H1 (cell line): ENCODE measurements around the gene BEST2. TPM values are rescaled to one million over a fixed set of nuclear protein-coding genes. Genes with fewer than 3 reads are reported as not detected.

Experiments used
- CTCF ChIA-PET: fragments of 300-600 bp; sonication (Branson Sonifier 250); formaldehyde crosslinking; loops from one replicate; lab custom pipeline; 2021; ENCODE audit not compliant: partially characterized antibody; lab: Charles Lee
- POLR2A ChIA-PET: fragments of 300-600 bp; sonication (Branson Sonifier 250); formaldehyde crosslinking; loops from one replicate; lab custom pipeline; 2021; ENCODE audit warnings: inconsistent platforms; ENCODE audit not compliant: partially characterized antibody; lab: Charles Lee
- DNase-seq, 2 experiments: peaks; one replicate each; pipeline versions ENCODE4 v3.0.0 to v3.0.0-alpha.2; 2010 to 2022; ENCODE audit warnings: low spot score in 2 of 2, low read depth in 1 of 2, mixed read lengths in 1 of 2
- FAIRE-seq: peaks from 2 replicates; lab custom pipeline; 2011; peaks lifted over from hg19 to GRCh38; lab: Jason Lieb, UNC
- H2AFZ ChIP-seq: 2 replicates; pipeline ENCODE4 v1.8.1; 2012; ENCODE audit warnings: low read length, inconsistent platforms
- H2AK5ac ChIP-seq: 2 replicates; pipeline ENCODE4 v1.6.1; 2013; ENCODE audit warnings: low read depth, low read length
- H2BK120ac ChIP-seq: replicated peaks from 2 replicates; pipeline ENCODE3; 2013; ENCODE audit warnings: low read depth, low read length, inconsistent platforms
- H2BK12ac ChIP-seq: 2 replicates; pipeline ENCODE4 v1.6.1; 2013; ENCODE audit warnings: low read depth, low read length
- H2BK15ac ChIP-seq: 2 replicates; pipeline ENCODE4 v1.6.1; 2013; ENCODE audit warnings: low read length
- H2BK20ac ChIP-seq: 2 replicates; pipeline ENCODE4 v1.6.1; 2013; ENCODE audit warnings: low read length
- H2BK5ac ChIP-seq: 2 replicates; pipeline ENCODE4 v1.6.1; 2013; ENCODE audit warnings: low read depth, low read length
- H3K14ac ChIP-seq: 2 replicates; pipeline ENCODE4 v1.6.1; 2013; ENCODE audit warnings: inconsistent platforms; ENCODE audit not compliant: insufficient read length
- H3K18ac ChIP-seq: 2 replicates; pipeline ENCODE4 v1.6.1; 2013; ENCODE audit warnings: low read length; ENCODE audit errors: extremely low read depth
- H3K23ac ChIP-seq: 2 replicates; pipeline ENCODE4 v1.6.1; 2013; ENCODE audit warnings: inconsistent platforms; ENCODE audit not compliant: insufficient read length
- H3K23me2 ChIP-seq: 2 replicates; pipeline ENCODE4 v1.6.1; 2013; ENCODE audit warnings: low read depth, low read length
- H3K27ac ChIP-seq: 2 replicates; pipeline ENCODE4 v1.6.1; 2011; ENCODE audit warnings: low read depth, low read length, inconsistent platforms
- H3K27me3 ChIP-seq, 4 experiments: replicated peaks in 1 of 4; 1 replicate in 1 of 4; 2 replicates in 3 of 4; pipeline versions ENCODE4 v1.6.1 to v1.8.1; 2011 to 2013; ENCODE audit warnings: low read length in 3 of 4, mild to moderate bottlenecking in 3 of 4, inconsistent platforms in 2 of 4, mixed read lengths in 2 of 4, moderate library complexity in 1 of 4; ENCODE audit not compliant: control insufficient read depth in 3 of 4, insufficient read depth in 3 of 4; ENCODE audit errors: extremely low read depth in 1 of 4
- H3K36me3 ChIP-seq, 4 experiments: 2 replicates each; pipeline versions ENCODE4 v1.6.1 to v1.8.1; 2011 to 2013; ENCODE audit warnings: mild to moderate bottlenecking in 4 of 4, low read length in 3 of 4, moderate library complexity in 2 of 4, control low read depth in 1 of 4, inconsistent platforms in 1 of 4; ENCODE audit not compliant: insufficient read depth in 4 of 4, control insufficient read depth in 2 of 4
- H3K4ac ChIP-seq: replicated peaks from 2 replicates; pipeline ENCODE3; 2013; ENCODE audit warnings: low read length, low read depth, mixed read lengths, inconsistent platforms; ENCODE audit not compliant: insufficient read length
- H3K4me1 ChIP-seq, 4 experiments: replicated peaks in 1 of 4; 1 replicate in 1 of 4; 2 replicates in 3 of 4; pipeline versions ENCODE4 v1.6.1 to v1.8.1; 2011 to 2013; ENCODE audit warnings: low read length in 3 of 4, inconsistent platforms in 2 of 4, mixed read lengths in 1 of 4; ENCODE audit not compliant: insufficient read depth in 4 of 4, control insufficient read depth in 3 of 4
- H3K4me2 ChIP-seq, 2 experiments: 2 replicates each; pipeline versions ENCODE4 v1.6.1 to v1.8.1; 2011 to 2013; ENCODE audit warnings: low read depth in 2 of 2, low read length in 2 of 2, control low read depth in 1 of 2, inconsistent platforms in 1 of 2, mild to moderate bottlenecking in 1 of 2; ENCODE audit not compliant: insufficient read depth in 1 of 2
- H3K4me3 ChIP-seq, 4 experiments: fragments of 200-600, 300-600 bp in 1 of 4; sonication (generic), shearing (Covaris generic), sonication (Bioruptor Twin) in 1 of 4; 2 replicates each; pipeline versions ENCODE4 v1.5.1 to v1.8.1; 2011 to 2016; ENCODE audit warnings: low read length in 4 of 4, low read depth in 3 of 4, control low read depth in 2 of 4, inconsistent platforms in 2 of 4, mild to moderate bottlenecking in 2 of 4, mixed read lengths in 1 of 4, moderate library complexity in 1 of 4; ENCODE audit not compliant: insufficient read depth in 2 of 4; ENCODE audit errors: extremely low read depth in 1 of 4
- H3K56ac ChIP-seq: replicated peaks from 2 replicates; pipeline ENCODE3; 2013; ENCODE audit warnings: low read depth, mild to moderate bottlenecking, mixed read lengths, low read length, inconsistent platforms; ENCODE audit not compliant: insufficient read length
- H3K79me1 ChIP-seq: 2 replicates; pipeline ENCODE4 v1.6.1; 2013; ENCODE audit warnings: low read depth, low read length, control low read depth
- H3K79me2 ChIP-seq, 2 experiments: 2 replicates each; pipeline versions ENCODE4 v1.6.1 to v1.8.1; 2012 to 2013; ENCODE audit warnings: low read length in 2 of 2, mild to moderate bottlenecking in 2 of 2, inconsistent platforms in 1 of 2; ENCODE audit not compliant: insufficient read depth in 2 of 2, control insufficient read depth in 1 of 2
- H3K9ac ChIP-seq, 4 experiments: replicated peaks in 1 of 4; 1 replicate in 1 of 4; 2 replicates in 3 of 4; pipeline versions ENCODE4 v1.6.1 to v1.8.1; 2011 to 2013; ENCODE audit warnings: low read depth in 3 of 4, low read length in 3 of 4, control low read depth in 2 of 4, mild to moderate bottlenecking in 2 of 4, moderate library complexity in 2 of 4, inconsistent platforms in 1 of 4; ENCODE audit errors: extremely low read depth in 1 of 4
- H3K9me3 ChIP-seq, 2 experiments: 2 replicates each; pipeline versions ENCODE4 v1.6.1 to v1.8.1; 2012 to 2013; ENCODE audit warnings: mild to moderate bottlenecking in 2 of 2, moderate library complexity in 2 of 2, control low read depth in 1 of 2, inconsistent platforms in 1 of 2, low read depth in 1 of 2, low read length in 1 of 2, mixed read lengths in 1 of 2; ENCODE audit not compliant: insufficient read depth in 2 of 2
- H4K20me1 ChIP-seq, 2 experiments: replicated peaks in 1 of 2; 2 replicates each; pipeline versions ENCODE3 to v1.8.1; 2011 to 2013; ENCODE audit warnings: inconsistent platforms in 2 of 2, low read length in 2 of 2, mild to moderate bottlenecking in 1 of 2; ENCODE audit not compliant: insufficient read depth in 2 of 2, control insufficient read depth in 1 of 2
- H4K5ac ChIP-seq: 2 replicates; pipeline ENCODE4 v1.6.1; 2013; ENCODE audit warnings: low read length, low read depth, mixed read lengths, inconsistent platforms; ENCODE audit not compliant: insufficient read length
- H4K8ac ChIP-seq: 2 replicates; pipeline ENCODE4 v1.8.0; 2013; ENCODE audit warnings: mild to moderate bottlenecking, moderate library complexity, low read length, inconsistent platforms; ENCODE audit not compliant: insufficient read depth; ENCODE audit errors: extremely low read depth
- H4K91ac ChIP-seq: replicated peaks from 2 replicates; pipeline ENCODE3; 2013; ENCODE audit warnings: low read length, mixed read lengths, inconsistent platforms; ENCODE audit not compliant: insufficient read length
- CEBPB ChIP-seq: IDR thresholded peaks from 2 replicates; pipeline ENCODE4 v1.6.1; 2012; ENCODE audit warnings: low read depth, low read length
- FOSL1 ChIP-seq: IDR thresholded peaks from 2 replicates; pipeline ENCODE4 v1.6.1; 2011; ENCODE audit warnings: mild to moderate bottlenecking, low read depth, low read length, moderate library complexity; ENCODE audit not compliant: insufficient read depth
- GABPA ChIP-seq: IDR thresholded peaks from 2 replicates; pipeline ENCODE4 v1.6.1; 2011; ENCODE audit warnings: mild to moderate bottlenecking, low read length, moderate library complexity, borderline replicate concordance; ENCODE audit not compliant: insufficient read depth
- POU5F1 ChIP-seq: IDR thresholded peaks from 2 replicates; pipeline ENCODE4 v1.6.1; 2011; ENCODE audit warnings: low read depth, mild to moderate bottlenecking, low read length, moderate library complexity
- RBBP5 ChIP-seq: IDR thresholded peaks from 2 replicates; pipeline ENCODE4 v1.7.1; 2012; ENCODE audit warnings: low read depth, mild to moderate bottlenecking, inconsistent platforms, low read length, moderate library complexity, borderline replicate concordance
- SAP30 ChIP-seq: fragments of 300-600 bp; sonication (generic); IDR thresholded peaks from 2 replicates; pipeline ENCODE4 v1.7.1; 2012; ENCODE audit warnings: low read length, moderate library complexity, mild to moderate bottlenecking, inconsistent platforms; ENCODE audit not compliant: insufficient read depth, insufficient replicate concordance
- SP1 ChIP-seq: IDR thresholded peaks from 2 replicates; pipeline ENCODE4 v1.6.1; 2011; ENCODE audit warnings: low read depth, low read length
- SRF ChIP-seq: IDR thresholded peaks from 2 replicates; pipeline ENCODE4 v1.6.1; 2011; ENCODE audit warnings: mild to moderate bottlenecking, low read depth, low read length, moderate library complexity
- TEAD4 ChIP-seq: IDR thresholded peaks from 2 replicates; pipeline ENCODE4 v1.6.1; 2012; ENCODE audit warnings: low read depth, low read length, inconsistent platforms, mixed read lengths
- ZNF274 ChIP-seq: IDR thresholded peaks from 2 replicates; pipeline ENCODE4 v1.7.0; 2012; ENCODE audit warnings: low read length, borderline replicate concordance; ENCODE audit errors: extremely low read depth
- WGBS, 2 experiments: shearing (Covaris generic) in 1 of 2; methylation state at CpG; one replicate each; pipeline versions ENCODE4 v1.1.6 to v1.1.7; 2013 to 2015; ENCODE audit warnings: low lambda C conversion rate in 2 of 2, mixed read lengths in 2 of 2, inconsistent platforms in 1 of 2, low coverage in 1 of 2, missing lambda C conversion rate in 1 of 2; ENCODE audit not compliant: insufficient replicate concordance in 2 of 2, insufficient coverage in 1 of 2, insufficient read length in 1 of 2; ENCODE audit errors: extremely low coverage in 1 of 2, missing lambda C conversion rate in 1 of 2; 5-methylcytosine and 5-hydroxymethylcytosine counted together
- polyA plus RNA-seq, 7 experiments: library from polyadenylated mRNA; depleted of rRNA in 3 of 7; stranded (reverse) in 5 of 7; unstranded in 2 of 7; fragments of >200 nt in 5 of 7; fragments of 200-250 nt in 2 of 7; gene quantifications; 1 replicate in 5 of 7; 2 replicates in 1 of 7; 4 replicates in 1 of 7; pipeline versions ENCODE4 v1.2.1 to v1.2.3, GENCODE V29; 2011 to 2013; ENCODE audit warnings: missing spikeins in 2 of 7, mixed read lengths in 2 of 7
- total RNA-seq: library from RNA; stranded (reverse); fragmentation: NEBNext Ultra II Directional; extraction: Animal tissue kit (Norgen Biotek cat#: 25700); gene quantifications from 2 replicates; pipeline ENCODE4 v1.2.1, GENCODE V29; 2021

The BEST2 gene
- total and polyA plus RNA-seq, 2 of the 8 experiments (the other 6 are each of a cell fraction or from before 2014, with no cell fraction given): 4.6 to 7.3 TPM

DNA sequence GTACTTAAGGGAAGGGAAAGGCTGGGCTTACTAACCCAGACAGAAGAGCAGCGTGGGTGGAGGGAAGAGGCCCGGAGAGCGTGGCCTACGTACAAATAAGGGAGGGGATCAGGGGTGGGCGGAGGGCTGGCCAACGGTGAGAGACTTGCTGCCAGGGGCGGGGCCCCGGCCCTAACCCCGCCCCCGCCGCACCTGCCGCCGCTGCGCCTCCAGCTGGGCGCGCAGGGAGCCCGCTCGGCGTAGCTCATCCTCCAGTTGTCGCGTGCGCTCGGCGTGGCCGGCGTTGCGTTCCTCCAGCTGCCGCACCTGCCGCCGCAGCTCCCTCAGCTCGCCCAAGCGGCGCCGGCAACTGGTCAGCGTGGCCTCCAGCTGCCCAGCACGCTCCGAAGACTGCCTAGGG lies 18.1 kb downstream of the BEST2 start:
- H2BK15ac ChIP-seq: no peak overlapping the region; the same call in 1 of the 2 replicates
- H2BK120ac ChIP-seq: no peak overlapping the region
- peak overlapping the region; percentile 9 for H3K4ac ChIP-seq
- ChIA-PET CTCF (interaction anchor here (1.1 to 11.2 kb wide), 7 partner anchors 6 to 78 kb away, joined by 3 to 137 read pairs (median 5); partner anchors contain the start of gene TNPO2), POLR2A (interaction anchor here (0.6 to 16.6 kb wide), 8 partner anchors 12 to 88 kb away, joined by 3 to 317 read pairs (median 3); partner anchors contain the start of genes DHPS, JUNB, PRDX2 and RNASEH2A)
- H3K18ac ChIP-seq: no peak overlapping the region; the same call in 1 of the 2 replicates
- no peak overlapping the region for H4K5ac ChIP-seq
- H2BK12ac ChIP-seq: no peak overlapping the region
- H3K27me3 ChIP-seq: no peaks in the 10 kb centered on the region
- no peaks in the 10 kb centered on the region for H3K9me3 ChIP-seq
- peaks cover 3% of the 10 kb centered on the region; the same call in 1 of the 2 replicates for H3K23me2 ChIP-seq
- H3K79me1 ChIP-seq: no peaks in the 10 kb centered on the region
- H3K4me1 ChIP-seq: peaks cover 2 to 13% (median 7%) of the 10 kb centered on the region in 4 experiments
- peak overlapping the region in 3 of 4 experiments; percentile 11 to 32 (median 29); a peak in 1 of 7 replicates for H3K9ac ChIP-seq
- no peak overlapping the region for H3K23ac ChIP-seq
- H3K79me2 ChIP-seq: no peaks in the 10 kb centered on the region
- H3K27ac ChIP-seq: no peak overlapping the region
- DNase-seq (peak; percentile 73 to 84), FAIRE-seq (no peak)
- no peak overlapping the region for H3K56ac ChIP-seq
- WGBS, 2 experiments: 29% methylated on average over 16 of the region's 37 CpGs; no CpG with 5 or more reads in 1 of the 2 experiments
- H4K8ac ChIP-seq: peak overlapping the region; percentile 82; the same call in 1 of the 2 replicates
- H2BK20ac ChIP-seq: no peak overlapping the region
- H3K14ac ChIP-seq: no peak overlapping the region
- peaks cover 1 to 3% of the 10 kb centered on the region in 2 experiments for H4K20me1 ChIP-seq
- H3K36me3 ChIP-seq: peaks cover 0 to 31% (median 16%) of the 10 kb centered on the region in 4 experiments
- no peak overlapping the region for H2AK5ac ChIP-seq
- no peak overlapping the region for H4K91ac ChIP-seq
- H2AFZ ChIP-seq: no peak overlapping the region
- no peak overlapping the region for H2BK5ac ChIP-seq
- H3K4me2 ChIP-seq: peak overlapping the region; percentile 9 to 64; a peak in 3 of 4 replicates
- peak overlapping the region in 3 of 4 experiments; percentile 27 to 42 (median 34); a peak in 3 of 8 replicates for H3K4me3 ChIP-seq
- TF ChIP-seq TEAD4 (0 out of 2 replicates have a peak, but pooled peaks have one; percentile 9), ZNF274 (no peak), FOSL1 (no peak), RBBP5 (no peak), SAP30 (no peak), POU5F1 (no peak), SRF (no peak), GABPA (0 out of 2 replicates have a peak, but pooled peaks have one; percentile 50), SP1 (peak; percentile 57; the same call in 1 of the 2 replicates), CEBPB (no peak)
